HEK293 (cell line): ENCODE data around the gene HOXA4.

ENCODE experiments used
- FEZF1 ChIP-seq: fragments of 450-650 bp; formaldehyde crosslinking; IDR thresholded peaks from 2 replicates; pipeline ENCODE4 v1.5.1; 2016; ENCODE audit warnings: missing biosample characterization, missing genetic modification characterization
- GFI1B ChIP-seq: fragments of 450-650 bp; formaldehyde crosslinking; IDR thresholded peaks from 2 replicates; pipeline ENCODE4 v1.5.1; 2016; ENCODE audit warnings: missing biosample characterization, missing genetic modification characterization
- GLI4 ChIP-seq: fragments of 450-650 bp; formaldehyde crosslinking; IDR thresholded peaks from 2 replicates; pipeline ENCODE4 v1.5.1; 2016; ENCODE audit warnings: missing biosample characterization, missing genetic modification characterization
- GLIS2 ChIP-seq: fragments of 450-650 bp; formaldehyde crosslinking; IDR thresholded peaks from 2 replicates; pipeline ENCODE4 v1.5.1; 2016; ENCODE audit warnings: missing biosample characterization, missing genetic modification characterization
- HOXD13 ChIP-seq: sonication (generic); formaldehyde crosslinking; IDR thresholded peaks from 2 replicates; pipeline ENCODE4 v1.8.0; 2022; ENCODE audit warnings: missing genetic modification reagents, borderline replicate concordance
- KLF9 ChIP-seq: fragments of 450-650 bp; formaldehyde crosslinking; IDR thresholded peaks from 2 replicates; pipeline ENCODE4 v1.5.1; 2016; ENCODE audit warnings: missing biosample characterization, missing genetic modification characterization, low read depth
- MZF1 ChIP-seq: fragments of 450-650 bp; formaldehyde crosslinking; IDR thresholded peaks from 2 replicates; pipeline ENCODE4 v1.5.1; 2017; ENCODE audit warnings: missing biosample characterization, missing genetic modification characterization, borderline replicate concordance
- ZBTB44 ChIP-seq: fragments of 450-650 bp; IDR thresholded peaks from 2 replicates; pipeline ENCODE4 v1.5.1; 2018; ENCODE audit warnings: missing biosample characterization, mild to moderate bottlenecking, missing genetic modification characterization
- ZBTB8A ChIP-seq: fragments of 450-650 bp; formaldehyde crosslinking; IDR thresholded peaks from 2 replicates; pipeline ENCODE4 v1.5.1; 2016; ENCODE audit warnings: missing biosample characterization, missing genetic modification characterization
- ZFHX2 ChIP-seq: fragments of 450-650 bp; formaldehyde crosslinking; conservative IDR thresholded peaks from 2 replicates; pipeline ENCODE4 v1.5.1; 2016; ENCODE audit warnings: missing biosample characterization, missing genetic modification characterization
- ZFP3 ChIP-seq: fragments of 450-650 bp; formaldehyde crosslinking; IDR thresholded peaks from 2 replicates; pipeline ENCODE4 v1.5.1; 2016; ENCODE audit warnings: low read depth, missing biosample characterization, missing genetic modification characterization
- ZNF169 ChIP-seq: fragments of 450-650 bp; formaldehyde crosslinking; IDR thresholded peaks from 2 replicates; pipeline ENCODE4 v1.5.1; 2016; ENCODE audit warnings: missing biosample characterization, missing genetic modification characterization
- ZNF175 ChIP-seq: fragments of 450-650 bp; formaldehyde crosslinking; IDR thresholded peaks from 2 replicates; pipeline ENCODE4 v1.5.1; 2016; ENCODE audit warnings: missing biosample characterization, missing genetic modification characterization
- ZNF202 ChIP-seq: fragments of 450-650 bp; formaldehyde crosslinking; IDR thresholded peaks from 2 replicates; pipeline ENCODE4 v1.5.1; 2016; ENCODE audit warnings: missing biosample characterization, missing genetic modification characterization, borderline replicate concordance
- ZNF211 ChIP-seq: fragments of 450-650 bp; formaldehyde crosslinking; IDR thresholded peaks from 2 replicates; pipeline ENCODE4 v1.5.1; 2016; ENCODE audit warnings: low read depth, missing biosample characterization, missing genetic modification characterization
- ZNF214 ChIP-seq: fragments of 450-650 bp; formaldehyde crosslinking; IDR thresholded peaks from 2 replicates; pipeline ENCODE4 v1.5.1; 2017; ENCODE audit warnings: missing biosample characterization, mild to moderate bottlenecking, missing genetic modification characterization, borderline replicate concordance
- ZNF266 ChIP-seq: fragments of 450-650 bp; formaldehyde crosslinking; IDR thresholded peaks from 2 replicates; pipeline ENCODE4 v1.5.1; 2016; ENCODE audit warnings: missing biosample characterization, missing genetic modification characterization, low read depth
- ZNF302 ChIP-seq: fragments of 450-650 bp; formaldehyde crosslinking; IDR thresholded peaks from 2 replicates; pipeline ENCODE4 v1.5.1; 2016; ENCODE audit warnings: missing biosample characterization, missing genetic modification characterization, low read depth
- ZNF366 ChIP-seq: fragments of 450-650 bp; formaldehyde crosslinking; conservative IDR thresholded peaks from 2 replicates; pipeline ENCODE4 v1.5.1; 2016; ENCODE audit warnings: missing biosample characterization, missing genetic modification characterization
- ZNF530 ChIP-seq: fragments of 450-650 bp; formaldehyde crosslinking; IDR thresholded peaks from 2 replicates; pipeline ENCODE4 v1.5.1; 2016; ENCODE audit warnings: low read depth, missing biosample characterization, missing genetic modification characterization
- ZNF670 ChIP-seq: fragments of 450-650 bp; formaldehyde crosslinking; IDR thresholded peaks from 2 replicates; pipeline ENCODE4 v1.5.1; 2016; ENCODE audit warnings: missing biosample characterization, missing genetic modification characterization, low read depth
- ZNF677 ChIP-seq: fragments of 450-650 bp; IDR thresholded peaks from 2 replicates; pipeline ENCODE4 v1.5.0; 2018; ENCODE audit warnings: missing biosample characterization, mild to moderate bottlenecking, missing genetic modification characterization, moderate library complexity
- ZNF747 ChIP-seq: fragments of 450-650 bp; formaldehyde crosslinking; IDR thresholded peaks from 2 replicates; pipeline ENCODE4 v1.5.1; 2016; ENCODE audit warnings: missing biosample characterization, missing genetic modification characterization
- ZNF776 ChIP-seq: fragments of 450-650 bp; formaldehyde crosslinking; IDR thresholded peaks from 2 replicates; pipeline ENCODE4 v1.5.0; 2017; ENCODE audit warnings: missing biosample characterization, missing genetic modification characterization, borderline replicate concordance
- ZNF785 ChIP-seq: fragments of 450-650 bp; formaldehyde crosslinking; IDR thresholded peaks from 2 replicates; pipeline ENCODE4 v1.5.1; 2016; ENCODE audit warnings: missing biosample characterization, missing genetic modification characterization
- ZSCAN16 ChIP-seq: fragments of 450-650 bp; formaldehyde crosslinking; IDR thresholded peaks from 2 replicates; pipeline ENCODE4 v1.5.1; 2016; ENCODE audit warnings: missing biosample characterization, missing genetic modification characterization
- ZSCAN18 ChIP-seq: fragments of 450-650 bp; formaldehyde crosslinking; IDR thresholded peaks from 2 replicates; pipeline ENCODE4 v1.5.1; 2016; ENCODE audit warnings: missing biosample characterization, missing genetic modification characterization
- TF ChIP-seq, protein P1 (sequence below): fragments of 450-650 bp; formaldehyde crosslinking; IDR thresholded peaks from 2 replicates; pipeline ENCODE4 v1.5.1; 2016; ENCODE audit warnings: missing biosample characterization, missing genetic modification characterization
- TF ChIP-seq, protein P2 (sequence below): fragments of 450-650 bp; formaldehyde crosslinking; IDR thresholded peaks from 2 replicates; pipeline ENCODE4 v1.5.1; 2016; ENCODE audit warnings: missing biosample characterization, missing genetic modification characterization
- TF ChIP-seq, protein P3 (sequence below): fragments of 450-650 bp; formaldehyde crosslinking; IDR thresholded peaks from 2 replicates; pipeline ENCODE4 v1.5.1; 2017; ENCODE audit warnings: missing biosample characterization, mild to moderate bottlenecking, missing genetic modification characterization, moderate library complexity
- TF ChIP-seq, protein P4 (sequence below): fragments of 450-650 bp; formaldehyde crosslinking; IDR thresholded peaks from 2 replicates; pipeline ENCODE4 v1.5.0; 2017; ENCODE audit warnings: missing biosample characterization, missing genetic modification characterization, borderline replicate concordance

The HOXA4 gene

DNA sequence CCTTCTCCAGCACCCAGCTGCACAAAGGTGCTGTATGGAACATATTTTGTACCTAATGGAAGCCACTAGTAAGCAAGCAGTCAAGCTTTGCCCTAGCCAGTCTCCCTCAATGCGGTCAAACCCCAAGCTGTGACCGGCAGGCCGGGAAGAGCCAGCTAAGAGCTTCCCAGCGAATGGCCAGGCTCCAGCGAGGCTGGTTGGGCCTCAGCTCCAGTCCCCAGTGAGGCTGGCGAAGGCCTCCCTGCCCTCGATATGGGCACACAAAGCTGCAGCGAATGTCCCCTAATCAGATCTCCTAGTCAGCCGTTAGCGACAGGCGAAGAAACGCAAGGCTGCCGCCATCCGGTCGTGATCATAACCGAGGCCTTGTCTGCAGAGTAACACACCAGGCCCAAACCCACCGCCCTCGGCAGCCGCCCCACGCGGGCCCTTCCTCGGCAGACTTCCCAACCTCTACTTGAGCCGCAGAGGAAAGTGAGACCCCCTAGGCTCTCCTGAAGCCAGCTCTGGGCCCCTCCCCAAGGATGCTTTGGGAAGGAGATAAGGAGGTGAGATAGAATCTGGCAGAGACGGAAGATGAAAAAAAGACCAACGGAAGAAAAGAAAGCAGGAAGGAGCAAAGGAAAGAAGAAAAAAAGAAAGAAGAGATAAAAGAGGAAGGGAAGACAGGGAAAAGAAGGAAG is 37.8 kb upstream of the HOXA4 start (continued):
- TF ChIP-seq ZSCAN18 (tag by site-specific recombination) (no peak), ZNF175 (no peak), ZNF530 (tag by site-specific recombination) (no peak), ZNF366 (tag by site-specific recombination) (peak; percentile 99), ZNF776 (no peak), ZNF202 (tag by site-specific recombination) (no peak), ZNF266 (tag by site-specific recombination) (0 out of 2 replicates have a peak, but pooled peaks have one; percentile 4), ZFHX2 (no peak), ZNF214 (tag by site-specific recombination) (no peak), ZNF785 (tag by site-specific recombination) (no peak), GLIS2 (tag by site-specific recombination) (peak; percentile 72), MZF1 (tag by site-specific recombination) (no peak), FEZF1 (tag by site-specific recombination) (no peak), ZNF302 (tag by site-specific recombination) (no peak), ZNF670 (tag by site-specific recombination) (no peak), ZNF169 (tag by site-specific recombination) (no peak), ZBTB44 (tag by site-specific recombination) (no peak), GFI1B (tag by site-specific recombination) (no peak), ZBTB8A (tag by site-specific recombination) (no peak), ZSCAN16 (tag by site-specific recombination) (no peak), KLF9 (tag by site-specific recombination) (no peak), HOXD13 (no peak), ZNF747 (tag by site-specific recombination) (no peak), ZFP3 (tag by site-specific recombination) (no peak), GLI4 (tag by site-specific recombination) (no peak), ZNF677 (tag by site-specific recombination) (no peak), ZNF211 (no peak)
- TF ChIP-seq, protein P1, sequence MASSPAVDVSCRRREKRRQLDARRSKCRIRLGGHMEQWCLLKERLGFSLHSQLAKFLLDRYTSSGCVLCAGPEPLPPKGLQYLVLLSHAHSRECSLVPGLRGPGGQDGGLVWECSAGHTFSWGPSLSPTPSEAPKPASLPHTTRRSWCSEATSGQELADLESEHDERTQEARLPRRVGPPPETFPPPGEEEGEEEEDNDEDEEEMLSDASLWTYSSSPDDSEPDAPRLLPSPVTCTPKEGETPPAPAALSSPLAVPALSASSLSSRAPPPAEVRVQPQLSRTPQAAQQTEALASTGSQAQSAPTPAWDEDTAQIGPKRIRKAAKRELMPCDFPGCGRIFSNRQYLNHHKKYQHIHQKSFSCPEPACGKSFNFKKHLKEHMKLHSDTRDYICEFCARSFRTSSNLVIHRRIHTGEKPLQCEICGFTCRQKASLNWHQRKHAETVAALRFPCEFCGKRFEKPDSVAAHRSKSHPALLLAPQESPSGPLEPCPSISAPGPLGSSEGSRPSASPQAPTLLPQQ (tag by site-specific recombination) = no peak
- TF ChIP-seq, protein P2, sequence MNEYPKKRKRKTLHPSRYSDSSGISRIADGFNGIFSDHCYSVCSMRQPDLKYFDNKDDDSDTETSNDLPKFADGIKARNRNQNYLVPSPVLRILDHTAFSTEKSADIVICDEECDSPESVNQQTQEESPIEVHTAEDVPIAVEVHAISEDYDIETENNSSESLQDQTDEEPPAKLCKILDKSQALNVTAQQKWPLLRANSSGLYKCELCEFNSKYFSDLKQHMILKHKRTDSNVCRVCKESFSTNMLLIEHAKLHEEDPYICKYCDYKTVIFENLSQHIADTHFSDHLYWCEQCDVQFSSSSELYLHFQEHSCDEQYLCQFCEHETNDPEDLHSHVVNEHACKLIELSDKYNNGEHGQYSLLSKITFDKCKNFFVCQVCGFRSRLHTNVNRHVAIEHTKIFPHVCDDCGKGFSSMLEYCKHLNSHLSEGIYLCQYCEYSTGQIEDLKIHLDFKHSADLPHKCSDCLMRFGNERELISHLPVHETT = no peak
- TF ChIP-seq, protein P3, sequence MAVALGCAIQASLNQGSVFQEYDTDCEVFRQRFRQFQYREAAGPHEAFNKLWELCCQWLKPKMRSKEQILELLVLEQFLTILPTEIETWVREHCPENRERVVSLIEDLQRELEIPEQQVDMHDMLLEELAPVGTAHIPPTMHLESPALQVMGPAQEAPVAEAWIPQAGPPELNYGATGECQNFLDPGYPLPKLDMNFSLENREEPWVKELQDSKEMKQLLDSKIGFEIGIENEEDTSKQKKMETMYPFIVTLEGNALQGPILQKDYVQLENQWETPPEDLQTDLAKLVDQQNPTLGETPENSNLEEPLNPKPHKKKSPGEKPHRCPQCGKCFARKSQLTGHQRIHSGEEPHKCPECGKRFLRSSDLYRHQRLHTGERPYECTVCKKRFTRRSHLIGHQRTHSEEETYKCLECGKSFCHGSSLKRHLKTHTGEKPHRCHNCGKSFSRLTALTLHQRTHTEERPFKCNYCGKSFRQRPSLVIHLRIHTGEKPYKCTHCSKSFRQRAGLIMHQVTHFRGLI (tag by site-specific recombination) = 0 out of 2 replicates have a peak, but pooled peaks have one; percentile 12
- TF ChIP-seq, protein P4, sequence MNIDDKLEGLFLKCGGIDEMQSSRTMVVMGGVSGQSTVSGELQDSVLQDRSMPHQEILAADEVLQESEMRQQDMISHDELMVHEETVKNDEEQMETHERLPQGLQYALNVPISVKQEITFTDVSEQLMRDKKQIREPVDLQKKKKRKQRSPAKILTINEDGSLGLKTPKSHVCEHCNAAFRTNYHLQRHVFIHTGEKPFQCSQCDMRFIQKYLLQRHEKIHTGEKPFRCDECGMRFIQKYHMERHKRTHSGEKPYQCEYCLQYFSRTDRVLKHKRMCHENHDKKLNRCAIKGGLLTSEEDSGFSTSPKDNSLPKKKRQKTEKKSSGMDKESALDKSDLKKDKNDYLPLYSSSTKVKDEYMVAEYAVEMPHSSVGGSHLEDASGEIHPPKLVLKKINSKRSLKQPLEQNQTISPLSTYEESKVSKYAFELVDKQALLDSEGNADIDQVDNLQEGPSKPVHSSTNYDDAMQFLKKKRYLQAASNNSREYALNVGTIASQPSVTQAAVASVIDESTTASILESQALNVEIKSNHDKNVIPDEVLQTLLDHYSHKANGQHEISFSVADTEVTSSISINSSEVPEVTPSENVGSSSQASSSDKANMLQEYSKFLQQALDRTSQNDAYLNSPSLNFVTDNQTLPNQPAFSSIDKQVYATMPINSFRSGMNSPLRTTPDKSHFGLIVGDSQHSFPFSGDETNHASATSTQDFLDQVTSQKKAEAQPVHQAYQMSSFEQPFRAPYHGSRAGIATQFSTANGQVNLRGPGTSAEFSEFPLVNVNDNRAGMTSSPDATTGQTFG = no peak
